Panc1 (cell line): ENCODE results near the gene PANX2. TPM values are rescaled to one million over a fixed set of nuclear protein-coding genes. Genes with fewer than 3 reads are reported as not detected.

Experiments
- ATAC-seq: fragments of 200-7000 bp; cut with Tn5 transposase; 2 replicates; pipeline ENCODE4 v1.9.1; 2020; ENCODE audit warnings: mild to moderate bottlenecking, moderate library complexity
- BruUV-seq: library from RNA; stranded (reverse); fragments of 400-500 nt; replicated peaks from 2 replicates; lab custom pipeline; 2021; lab: Mats Ljungman, UMichigan
- CTCF ChIA-PET: fragments of 300-600 bp; sonication (Branson Sonifier 250); formaldehyde crosslinking; loops from one replicate; lab custom pipeline; 2022; ENCODE audit warnings: antibody characterized with exemption; lab: Charles Lee
- POLR2A ChIA-PET: fragments of 300-600 bp; sonication (Branson Sonifier 250); formaldehyde crosslinking; loops from one replicate; lab custom pipeline; 2022; ENCODE audit warnings: antibody characterized with exemption; lab: Charles Lee
- DNase-seq: peaks from one replicate; pipeline ENCODE4 v3.0.0-alpha.2; 2010; ENCODE audit warnings: low read depth, low spot score
- H3K27ac ChIP-seq: 2 replicates; pipeline ENCODE4 v1.5.1; 2011; ENCODE audit warnings: mild to moderate bottlenecking, low read length, inconsistent platforms
- H3K27me3 ChIP-seq: fragments of 200-500 bp; sonication (Bioruptor generic); 2 replicates; pipeline ENCODE4 v1.6.0; 2014; ENCODE audit warnings: low read length, inconsistent platforms; ENCODE audit not compliant: control insufficient read depth, insufficient read depth
- H3K36me3 ChIP-seq: fragments of 200-500 bp; sonication (Bioruptor generic); 2 replicates; pipeline ENCODE4 v1.5.1; 2014; ENCODE audit warnings: inconsistent platforms, mild to moderate bottlenecking, low read length, moderate library complexity; ENCODE audit not compliant: control insufficient read depth, insufficient read depth
- H3K4me1 ChIP-seq: 2 replicates; pipeline ENCODE4 v1.5.1; 2011; ENCODE audit warnings: inconsistent platforms, mild to moderate bottlenecking, low read length, moderate library complexity; ENCODE audit not compliant: control insufficient read depth, insufficient read depth
- H3K4me3 ChIP-seq, 2 experiments: 2 replicates each; pipeline ENCODE4 v1.5.1; 2011 to 2012; ENCODE audit warnings: low read depth in 2 of 2, low read length in 2 of 2, mild to moderate bottlenecking in 2 of 2, inconsistent platforms in 1 of 2, moderate library complexity in 1 of 2
- H3K9me3 ChIP-seq: fragments of 200-500 bp; sonication (Bioruptor generic); 2 replicates; pipeline ENCODE4 v1.5.1; 2014; ENCODE audit warnings: low read depth, mild to moderate bottlenecking, inconsistent platforms, low read length, moderate library complexity; ENCODE audit not compliant: control insufficient read depth, insufficient read depth
- CTCF ChIP-seq: fragments of 450-650 bp; IDR thresholded peaks from 2 replicates; pipeline ENCODE4 v1.5.1; 2017; ENCODE audit warnings: mild to moderate bottlenecking
- POLR2AphosphoS5 ChIP-seq: IDR thresholded peaks from 2 replicates; pipeline ENCODE4 v1.6.1; 2012; ENCODE audit warnings: mild to moderate bottlenecking, low read depth, low read length, moderate library complexity
- REST ChIP-seq, 2 experiments: IDR thresholded peaks; 2 replicates each; pipeline ENCODE4 v1.6.1; 2011 to 2012; ENCODE audit warnings: low read depth in 2 of 2, control low read depth in 1 of 2, low read length in 1 of 2, mild to moderate bottlenecking in 1 of 2, moderate library complexity in 1 of 2; ENCODE audit not compliant: insufficient read depth in 1 of 2
- SIN3A ChIP-seq: IDR thresholded peaks from 2 replicates; pipeline ENCODE4 v1.6.1; 2012; ENCODE audit warnings: low read depth, mild to moderate bottlenecking, low read length, moderate library complexity, borderline replicate concordance; ENCODE audit not compliant: insufficient read depth
- TCF7L2 ChIP-seq: IDR thresholded peaks from 2 replicates; pipeline ENCODE4 v1.6.1; 2011; ENCODE audit warnings: mild to moderate bottlenecking, low read depth, low read length, inconsistent platforms
- in situ Hi-C: cut with HindIII; loops from 2 replicates; pipeline ENCODE4 v1.10.0; 2016; ENCODE audit warnings: low sequenced_read_pairs, low pct_unique_long_range_greater_than_20kb
- intact Hi-C: fragments of 100-400 bp; cut with micrococcal nuclease; formaldehyde crosslinking; loops from one replicate; pipeline ENCODE4 v1.10.0; 2022; ENCODE audit not compliant: unreplicated experiment
- total RNA-seq: library from RNA; stranded (reverse); gene quantifications from one replicate; pipeline ENCODE4 v1.2.1, GENCODE V29; 2021; ENCODE audit not compliant: unreplicated experiment

PANX2 gene
- total RNA-seq, 1 experiment from 2014 or later, result 0.77 TPM

- CTCF ChIA-PET, result no interaction called here
- TF ChIP-seq SIN3A, result no peak
- no peak for TF ChIP-seq CTCF
- no peak for TF ChIP-seq TCF7L2
- no peak for TF ChIP-seq POLR2AphosphoS5
- no peak for TF ChIP-seq REST (IDR thresholded peaks at IDR 0.05; ENCODE audit: insufficient read depth in 1 of 2, low read depth in 2 of 2, low read length in 1 of 2)
- POLR2A ChIA-PET, result no interaction called here
- Histone ChIP-seq H3K27me3 (no peaks in the 10 kb centered on the region), H3K9me3 (no peaks in the 10 kb centered on the region), H3K4me1 (peaks cover 46% of the 10 kb centered on the region), H3K27ac (peak overlapping the region; percentile 76), H3K36me3 (no peaks in the 10 kb centered on the region), H3K4me3 (peak overlapping the region; percentile 55 to 66)
- in situ Hi-C loops (no loop called here), intact Hi-C loops (no loop called here)
- no TSS peak for BruUV-seq
- DNase-seq (no peak), ATAC-seq (no peak)
Observed at GRCh38 chr22:50186181-50186714, 15.7 kb downstream of the PANX2 start.

GRCh38 chr22:50186761-50187523, 16.4 kb downstream of the PANX2 start:
- ChIA-PET CTCF (no interaction called here), POLR2A (interaction anchor here (0.6 kb wide), 1 partner anchor 152 kb away, joined by 3 read pairs; no protein-coding TSS in a partner anchor)
- no TSS peak for BruUV-seq
- H3K36me3 ChIP-seq, result no peaks in the 10 kb centered on the region
- peaks cover 49% of the 10 kb centered on the region for H3K4me1 ChIP-seq
- no peaks in the 10 kb centered on the region for H3K9me3 ChIP-seq
- intact Hi-C loops (no loop called here), in situ Hi-C loops (no loop called here)
- H3K27me3 ChIP-seq, result no peaks in the 10 kb centered on the region
- peak overlapping the region; percentile 76 for H3K27ac ChIP-seq
- H3K4me3 ChIP-seq, result peak overlapping the region; percentile 55 to 66
- ATAC-seq (no peak), DNase-seq (no peak)
- TF ChIP-seq CTCF, result no peak
- no peak for TF ChIP-seq TCF7L2
